ENCODE results near the gene HM13.

- TF ChIP-seq CTCF (IDR thresholded peaks at IDR 0.05 in 2 of 3, conservative IDR thresholded peaks at IDR 0.05 in 1 of 3; ENCODE audit: insufficient read depth in 2 of 3, low read depth in 1 of 3, low read length in 3 of 3) (no peak), SMARCE1 (IDR thresholded peaks at IDR 0.05) (no peak), ATF1 (CRISPR knock-in tag; IDR thresholded peaks at IDR 0.05) (no peak), ATF1 (tag; IDR thresholded peaks at IDR 0.05) (no peak), MAFF (IDR thresholded peaks at IDR 0.05; ENCODE audit: low read length) (no peak), SMARCC2 (IDR thresholded peaks at IDR 0.05; ENCODE audit: low read depth) (no peak), CEBPB (tag; IDR thresholded peaks at IDR 0.05) (no peak), ZNF639 (CRISPR knock-in tag; conservative IDR thresholded peaks at IDR 0.05 in 1 of 2, IDR thresholded peaks at IDR 0.05 in 1 of 2) (no peak), RBM39 (optimal IDR thresholded peaks at IDR 0.05; ENCODE audit: low read depth, low read length) (no peak), MAX (CRISPR knock-in tag; IDR thresholded peaks at IDR 0.05) (no peak), KLF16 (IDR thresholded peaks at IDR 0.05) (no peak), SPI1 (IDR thresholded peaks at IDR 0.05; ENCODE audit: borderline replicate concordance, low read depth, low read length) (no peak)
Measured at GRCh38 chr20:31535298-31535697, 21.1 kb downstream of the HM13 start.
